Erythroblast (primary cell): ENCODE data around the gene ZNF536.

ENCODE experiments used
- GATA1 ChIP-seq: IDR thresholded peaks from 2 replicates; pipeline ENCODE4 v1.6.1; 2011; ENCODE audit warnings: low read depth, mild to moderate bottlenecking, control low read depth, low read length, moderate library complexity
- POLR2A ChIP-seq: IDR thresholded peaks from 2 replicates; pipeline ENCODE4 v1.6.1; 2011; ENCODE audit warnings: mild to moderate bottlenecking, low read length

DNA sequence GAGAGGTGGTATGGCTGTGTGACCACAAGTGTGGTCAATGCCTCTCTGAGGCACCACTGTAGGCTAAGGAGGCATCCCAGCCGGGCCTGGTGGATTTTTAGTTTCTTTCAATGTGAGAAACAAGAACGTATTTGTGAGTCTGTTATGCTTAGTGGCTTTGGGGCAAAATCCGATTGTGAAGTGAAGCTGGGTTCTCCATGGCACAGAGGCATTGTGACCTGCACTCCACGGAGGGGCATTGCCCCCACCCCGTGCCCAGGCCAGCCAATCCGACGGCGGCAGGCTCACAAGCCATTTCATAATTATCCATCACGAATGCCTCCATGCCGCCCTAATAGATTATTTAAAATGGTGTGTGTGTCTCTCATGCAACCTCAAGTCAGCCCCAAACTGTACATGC, 151.6 kb downstream of the ZNF536 start:
- no peak for TF ChIP-seq POLR2A
- TF ChIP-seq GATA1 = no peak
